Activated T-cell treated with anti-CD3 and anti-CD28 coated beads for 24 hours (primary cell): ENCODE results near the gene NOTCH2.
"Not testable (repeated sequence)": the region's sequence is repeated elsewhere in the genome, so short reads cannot be mapped to it uniquely, and the experiment has no call there.

Experiments
- DNase-seq: peaks from one replicate; pipeline ENCODE4 v3.0.0-alpha.2; 2020; ENCODE audit warnings: low read depth

Gene NOTCH2

GRCh38 chr1:120069067-120069919 lies at the start of gene NOTCH2:
Gene NOTCH2, minus strand, starts transcription at chr1:120069662. Its CDS starts 256 bp downstream, at chr1:120069406.
- peak; percentile 55 for DNase-seq

- not testable (repeated sequence) for DNase-seq
These were observed 48.1 kb upstream of the NOTCH2 start for GRCh38 chr1:120117371-120118177.

- not testable (repeated sequence) for DNase-seq
These were observed 46.6 kb upstream of the NOTCH2 start for GRCh38 chr1:120116094-120116493.

GRCh38 chr1:120113134-120113533 lies 43.7 kb upstream of the NOTCH2 start:
- not testable (repeated sequence) for DNase-seq

- DNase-seq = not testable (repeated sequence)
These were observed 42.8 kb upstream of the NOTCH2 start for GRCh38 chr1:120112212-120112611.

- DNase-seq = not testable (repeated sequence)
These were observed 42.3 kb upstream of the NOTCH2 start for GRCh38 chr1:120111771-120112170.

- DNase-seq = not testable (repeated sequence)
These were observed 41.5 kb upstream of the NOTCH2 start for GRCh38 chr1:120111008-120111407.

GRCh38 chr1:120109656-120110055 lies 40.2 kb upstream of the NOTCH2 start:
- DNase-seq = not testable (repeated sequence)

- DNase-seq = not testable (repeated sequence)
These were observed 39.7 kb upstream of the NOTCH2 start for GRCh38 chr1:120109180-120109579.

GRCh38 chr1:120105288-120105687 lies 35.8 kb upstream of the NOTCH2 start:
- DNase-seq = not testable (repeated sequence)

GRCh38 chr1:120103768-120104167 lies 34.3 kb upstream of the NOTCH2 start:
- not testable (repeated sequence) for DNase-seq

- DNase-seq = not testable (repeated sequence)
These were observed 32.1 kb upstream of the NOTCH2 start for GRCh38 chr1:120101593-120101992.

GRCh38 chr1:120100590-120100989 lies 31.1 kb upstream of the NOTCH2 start:
- not testable (repeated sequence) for DNase-seq

GRCh38 chr1:120098986-120099759 lies 29.7 kb upstream of the NOTCH2 start:
- DNase-seq = not testable (repeated sequence)

- DNase-seq = not testable (repeated sequence)
These were observed 27.6 kb upstream of the NOTCH2 start for GRCh38 chr1:120096981-120097545.

- not testable (repeated sequence) for DNase-seq
These were observed 24.2 kb upstream of the NOTCH2 start for GRCh38 chr1:120093548-120094181.

GRCh38 chr1:120092232-120093218 lies 23.1 kb upstream of the NOTCH2 start:
- DNase-seq = not testable (repeated sequence)

- DNase-seq = not testable (repeated sequence)
These were observed 21.4 kb upstream of the NOTCH2 start for GRCh38 chr1:120090830-120091229.

- DNase-seq = peak; percentile 40
These were observed 18.5 kb upstream of the NOTCH2 start for GRCh38 chr1:120087959-120088358.

GRCh38 chr1:120069920-120070214 lies 405 bp upstream of the NOTCH2 start:
- DNase-seq = not testable (repeated sequence)
